ENCODE data around the gene GDF7.

DNA sequence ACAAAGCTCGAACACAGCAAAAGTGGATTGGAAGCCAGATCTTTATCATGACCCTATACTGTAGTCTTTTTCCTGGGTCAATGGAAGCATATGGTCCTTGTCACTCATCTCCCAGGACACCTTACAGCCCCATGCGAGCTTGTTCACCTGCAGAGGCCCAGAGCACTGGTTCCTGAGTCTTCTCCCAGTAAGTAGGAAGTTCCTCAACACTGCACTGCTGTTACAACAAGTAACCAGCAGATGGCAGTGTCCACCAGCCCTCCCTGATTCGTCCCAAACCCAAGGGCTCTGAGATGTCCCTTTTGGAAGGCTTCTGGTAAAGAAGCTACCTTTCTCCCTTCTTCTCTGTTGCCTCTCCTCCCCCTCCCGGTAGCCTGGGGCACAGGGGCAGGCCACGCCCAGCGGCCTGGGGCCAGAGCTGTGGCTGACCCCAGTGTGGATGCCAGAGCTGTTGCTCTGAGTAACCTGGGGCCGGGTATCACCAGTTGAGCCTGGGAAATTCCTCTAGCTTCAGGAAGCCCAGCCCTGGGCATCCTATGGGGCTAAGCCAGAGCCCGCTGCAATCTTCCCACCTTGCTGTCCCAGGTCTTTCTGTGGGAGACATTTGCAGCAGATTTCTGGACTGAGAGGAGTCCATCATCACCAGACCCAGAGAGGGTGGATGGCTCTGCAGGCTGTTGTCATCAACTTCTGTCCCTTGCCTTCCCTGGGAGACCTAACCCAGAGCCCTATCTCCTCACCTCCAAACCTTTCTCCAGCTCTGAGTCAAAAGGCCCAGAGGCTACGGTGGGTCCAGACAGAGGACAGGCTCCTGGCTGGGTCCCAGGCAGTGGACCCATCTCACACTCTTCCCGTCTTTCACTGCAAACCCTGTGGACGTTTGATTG lies 5.3 kb upstream of the GDF7 start:
- TF ChIP-seq, protein P1, sequence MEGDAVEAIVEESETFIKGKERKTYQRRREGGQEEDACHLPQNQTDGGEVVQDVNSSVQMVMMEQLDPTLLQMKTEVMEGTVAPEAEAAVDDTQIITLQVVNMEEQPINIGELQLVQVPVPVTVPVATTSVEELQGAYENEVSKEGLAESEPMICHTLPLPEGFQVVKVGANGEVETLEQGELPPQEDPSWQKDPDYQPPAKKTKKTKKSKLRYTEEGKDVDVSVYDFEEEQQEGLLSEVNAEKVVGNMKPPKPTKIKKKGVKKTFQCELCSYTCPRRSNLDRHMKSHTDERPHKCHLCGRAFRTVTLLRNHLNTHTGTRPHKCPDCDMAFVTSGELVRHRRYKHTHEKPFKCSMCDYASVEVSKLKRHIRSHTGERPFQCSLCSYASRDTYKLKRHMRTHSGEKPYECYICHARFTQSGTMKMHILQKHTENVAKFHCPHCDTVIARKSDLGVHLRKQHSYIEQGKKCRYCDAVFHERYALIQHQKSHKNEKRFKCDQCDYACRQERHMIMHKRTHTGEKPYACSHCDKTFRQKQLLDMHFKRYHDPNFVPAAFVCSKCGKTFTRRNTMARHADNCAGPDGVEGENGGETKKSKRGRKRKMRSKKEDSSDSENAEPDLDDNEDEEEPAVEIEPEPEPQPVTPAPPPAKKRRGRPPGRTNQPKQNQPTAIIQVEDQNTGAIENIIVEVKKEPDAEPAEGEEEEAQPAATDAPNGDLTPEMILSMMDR (IDR thresholded peaks at IDR 0.05 in 8 of 11, conservative IDR thresholded peaks at IDR 0.05 in 3 of 11), result peak; percentile 86 to 97 (median 93)
- TF ChIP-seq POLR2A (IDR thresholded peaks at IDR 0.05), result no peak
- TF ChIP-seq POLR2AphosphoS5 (IDR thresholded peaks at IDR 0.05), result no peak
